Left ventricle myocardium inferior (tissue), 1 donor: ENCODE data around the gene CNKSR3. TPM values are rescaled to one million over a fixed set of nuclear protein-coding genes. Genes with fewer than 3 reads are reported as not detected.

Experiments
- DNase-seq: peaks from one replicate; pipeline ENCODE4 v3.0.0-alpha.2; 2020
- H3K27ac ChIP-seq: fragments of 200-600 bp; replicated peaks from 2 replicates; pipeline ENCODE4 v1.8.0; 2021
- H3K27me3 ChIP-seq: fragments of 200-600 bp; 2 replicates; pipeline ENCODE4 v1.8.0; 2021; ENCODE audit warnings: low read depth
- H3K36me3 ChIP-seq: fragments of 200-600 bp; 2 replicates; pipeline ENCODE4 v1.8.0; 2021
- H3K4me1 ChIP-seq: fragments of 200-600 bp; 2 replicates; pipeline ENCODE4 v1.8.0; 2021
- H3K4me3 ChIP-seq: fragments of 200-600 bp; 2 replicates; pipeline ENCODE4 v1.8.0; 2021; ENCODE audit warnings: mild to moderate bottlenecking, moderate library complexity
- H3K9me3 ChIP-seq: fragments of 200-600 bp; replicated peaks from 2 replicates; pipeline ENCODE4 v1.8.0; 2021
- intact Hi-C: fragments of 100-400 bp; cut with micrococcal nuclease; formaldehyde crosslinking; loops from one replicate; pipeline ENCODE4 v1.11.0; 2022
- total RNA-seq: library from RNA; stranded (reverse); fragmentation: NEBNext Ultra II Directional; extraction: Animal tissue kit (Norgen Biotek cat#: 25700); gene quantifications from one replicate; pipeline ENCODE4 v1.2.1, GENCODE V29; 2021
- TF ChIP-seq, protein P1 (sequence below): fragments of 200-600 bp; IDR thresholded peaks from 2 replicates; pipeline ENCODE4 v1.8.0; 2021; ENCODE audit warnings: antibody characterized with exemption, mild to moderate bottlenecking, borderline replicate concordance
- donor health status: DM: no; HTN: yes; CAD: no; lungs with severe emphysema.

The CNKSR3 gene
- total RNA-seq, 1 donor from 2014 or later: 20.3 TPM

DNA sequence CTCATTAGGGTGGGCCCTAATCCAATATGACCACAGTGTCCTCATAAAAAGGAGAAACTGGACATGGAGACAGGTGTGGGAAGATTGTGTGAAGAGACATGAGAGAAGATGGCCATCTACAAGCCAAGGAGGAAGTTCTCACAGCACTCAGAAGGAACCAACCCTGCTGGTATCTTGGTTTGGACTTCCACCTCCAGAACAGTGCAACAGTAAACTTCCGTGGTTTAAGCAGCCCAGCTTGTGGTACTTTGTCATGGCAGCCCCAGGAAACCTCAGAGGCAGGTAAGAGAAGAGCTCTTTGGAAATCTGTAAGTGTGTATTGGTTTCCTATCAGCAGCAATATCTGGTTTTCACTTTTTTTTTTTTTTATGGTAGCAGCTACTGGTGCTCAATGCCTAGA lies 16.5 kb upstream of the CNKSR3 start:
- Histone ChIP-seq H3K4me1 (no peaks in the 10 kb centered on the region), H3K36me3 (no peaks in the 10 kb centered on the region), H3K27ac (no peak overlapping the region), H3K4me3 (no peak overlapping the region), H3K27me3 (no peaks in the 10 kb centered on the region), H3K9me3 (no peaks in the 10 kb centered on the region)
- DNase-seq: no peak
- TF ChIP-seq, protein P1, sequence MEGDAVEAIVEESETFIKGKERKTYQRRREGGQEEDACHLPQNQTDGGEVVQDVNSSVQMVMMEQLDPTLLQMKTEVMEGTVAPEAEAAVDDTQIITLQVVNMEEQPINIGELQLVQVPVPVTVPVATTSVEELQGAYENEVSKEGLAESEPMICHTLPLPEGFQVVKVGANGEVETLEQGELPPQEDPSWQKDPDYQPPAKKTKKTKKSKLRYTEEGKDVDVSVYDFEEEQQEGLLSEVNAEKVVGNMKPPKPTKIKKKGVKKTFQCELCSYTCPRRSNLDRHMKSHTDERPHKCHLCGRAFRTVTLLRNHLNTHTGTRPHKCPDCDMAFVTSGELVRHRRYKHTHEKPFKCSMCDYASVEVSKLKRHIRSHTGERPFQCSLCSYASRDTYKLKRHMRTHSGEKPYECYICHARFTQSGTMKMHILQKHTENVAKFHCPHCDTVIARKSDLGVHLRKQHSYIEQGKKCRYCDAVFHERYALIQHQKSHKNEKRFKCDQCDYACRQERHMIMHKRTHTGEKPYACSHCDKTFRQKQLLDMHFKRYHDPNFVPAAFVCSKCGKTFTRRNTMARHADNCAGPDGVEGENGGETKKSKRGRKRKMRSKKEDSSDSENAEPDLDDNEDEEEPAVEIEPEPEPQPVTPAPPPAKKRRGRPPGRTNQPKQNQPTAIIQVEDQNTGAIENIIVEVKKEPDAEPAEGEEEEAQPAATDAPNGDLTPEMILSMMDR: no peak
- intact Hi-C loops: no loop called here

GRCh38 chr6:154522576-154522975 lies 12.1 kb upstream of the CNKSR3 start:
- intact Hi-C loops: no loop called here
- DNase-seq: no peak
- no peak overlapping the region for H3K27ac ChIP-seq
- TF ChIP-seq, protein P1: no peak
- no peaks in the 10 kb centered on the region for H3K27me3 ChIP-seq
- no peaks in the 10 kb centered on the region for H3K36me3 ChIP-seq
- H3K4me1 ChIP-seq: no peaks in the 10 kb centered on the region
- H3K9me3 ChIP-seq: no peaks in the 10 kb centered on the region
- H3K4me3 ChIP-seq: no peak overlapping the region

- Histone ChIP-seq H3K4me3 (no peak overlapping the region), H3K9me3 (no peaks in the 10 kb centered on the region), H3K27me3 (no peaks in the 10 kb centered on the region), H3K36me3 (no peaks in the 10 kb centered on the region), H3K27ac (no peak overlapping the region), H3K4me1 (peaks cover 3% of the 10 kb centered on the region)
- intact Hi-C loops: no loop called here
- DNase-seq: no peak
- TF ChIP-seq, protein P1: no peak
Observed at GRCh38 chr6:154521412-154521811, 10.9 kb upstream of the CNKSR3 start.

- H3K4me3 ChIP-seq: no peak overlapping the region
- intact Hi-C loops: no loop called here
Observed at GRCh38 chr6:154520280-154520679, 9.8 kb upstream of the CNKSR3 start.

GRCh38 chr6:154518396-154518795 lies 7.9 kb upstream of the CNKSR3 start:
- H3K4me3 ChIP-seq: no peak overlapping the region
- intact Hi-C loops: no loop called here
- H3K4me1 ChIP-seq: peaks cover 12% of the 10 kb centered on the region
- H3K36me3 ChIP-seq: no peaks in the 10 kb centered on the region
- no peak overlapping the region for H3K27ac ChIP-seq
- TF ChIP-seq, protein P1: no peak
- DNase-seq: no peak
- no peaks in the 10 kb centered on the region for H3K27me3 ChIP-seq
- H3K9me3 ChIP-seq: no peaks in the 10 kb centered on the region

More at GRCh38 chr6:154520280-154520679, 9.8 kb upstream of the CNKSR3 start:
- no peak for DNase-seq
- H3K27me3 ChIP-seq: no peaks in the 10 kb centered on the region
- H3K9me3 ChIP-seq: no peaks in the 10 kb centered on the region
- peaks cover 12% of the 10 kb centered on the region for H3K4me1 ChIP-seq
- TF ChIP-seq, protein P1: no peak
- no peaks in the 10 kb centered on the region for H3K36me3 ChIP-seq
- H3K27ac ChIP-seq: no peak overlapping the region

DNA sequence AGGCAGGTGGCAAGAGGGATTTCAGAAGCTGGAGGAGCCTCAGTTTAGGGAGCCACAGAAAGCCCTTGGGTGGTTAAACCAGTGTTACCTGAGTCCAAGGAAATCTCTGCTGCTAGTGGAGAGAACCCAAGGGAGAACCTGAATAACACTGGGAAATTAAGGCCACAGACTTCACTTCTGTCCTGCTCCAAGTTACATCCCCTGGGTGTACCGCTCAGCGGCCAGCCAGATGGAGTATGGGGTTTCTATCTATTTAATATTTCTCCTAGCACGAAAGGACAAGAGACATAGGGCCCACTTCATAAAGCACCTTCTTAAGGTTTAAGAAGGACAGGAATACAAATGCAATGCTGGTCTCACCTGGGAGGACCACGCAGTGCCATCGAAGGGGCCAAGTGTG lies 5.8 kb upstream of the CNKSR3 start:
- intact Hi-C loops: no loop called here
- H3K27ac ChIP-seq: peak overlapping the region; percentile 37
- H3K9me3 ChIP-seq: no peaks in the 10 kb centered on the region
- H3K36me3 ChIP-seq: no peaks in the 10 kb centered on the region
- TF ChIP-seq, protein P1: no peak
- peaks cover 19% of the 10 kb centered on the region for H3K4me1 ChIP-seq
- peak overlapping the region; percentile 35 for H3K4me3 ChIP-seq
- DNase-seq: no peak
- no peaks in the 10 kb centered on the region for H3K27me3 ChIP-seq
